ENCODE measurements around the gene DNAJC18.

DNA sequence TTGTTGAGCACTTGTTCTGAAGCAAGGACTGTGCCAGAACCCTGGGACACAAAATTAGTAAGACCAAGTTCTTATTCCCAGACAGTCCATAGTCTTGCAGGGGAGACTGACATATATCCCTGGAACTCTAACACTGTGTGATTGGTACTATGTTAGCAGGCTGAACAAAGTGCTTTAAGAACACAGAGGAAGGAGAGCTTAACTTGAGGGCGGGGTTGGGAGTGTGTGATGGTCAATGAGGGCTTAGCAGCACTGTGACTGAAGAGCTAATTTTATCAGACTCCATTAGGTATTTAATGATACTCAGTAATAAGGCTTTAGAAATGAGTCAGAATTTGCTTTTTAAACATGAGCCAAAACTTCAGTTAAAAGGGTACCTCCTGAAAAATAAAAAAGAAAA lies 20.5 kb downstream of the DNAJC18 start:
- TF ChIP-seq CTCF (IDR thresholded peaks at IDR 0.05) (no peak), EZH2 (IDR thresholded peaks at IDR 0.05; ENCODE audit: borderline replicate concordance, insufficient read depth, low read depth, low read length, poor library complexity, severe bottlenecking) (no peak)

All from B cell (primary cell).